DOHH2 (cell line): ENCODE measurements around the gene SEMA5A.
A peak's percentile ranks its signal among the peaks of the same experiment; 100 is the strongest.

Experiments used
- H3F3A ChIP-seq: fragments of 200-600 bp; sonication (generic), shearing (Covaris generic); 2 replicates; pipeline ENCODE4 v1.6.0; 2016; ENCODE audit warnings: antibody characterized with exemption, mild to moderate bottlenecking; ENCODE audit not compliant: control insufficient read depth, insufficient read depth
- H3K27ac ChIP-seq: fragments of 200-600 bp; sonication (generic); 2 replicates; pipeline ENCODE4 v1.5.1; 2014; ENCODE audit warnings: low read depth, mild to moderate bottlenecking, low read length, moderate library complexity
- H3K27me3 ChIP-seq: fragments of 200-600 bp; sonication (generic); 2 replicates; pipeline ENCODE4 v1.6.1; 2014; ENCODE audit warnings: mild to moderate bottlenecking, low read length, mixed read lengths; ENCODE audit not compliant: control insufficient read depth
- H3K36me3 ChIP-seq: fragments of 200-600 bp; sonication (generic); 2 replicates; pipeline ENCODE4 v1.6.1; 2014; ENCODE audit warnings: mild to moderate bottlenecking, low read length, moderate library complexity, mixed read lengths; ENCODE audit not compliant: control insufficient read depth
- H3K4me1 ChIP-seq: fragments of 200-600 bp; sonication (generic); 2 replicates; pipeline ENCODE4 v1.6.1; 2014; ENCODE audit warnings: mild to moderate bottlenecking, low read length, mixed read lengths; ENCODE audit not compliant: control insufficient read depth
- H3K4me2 ChIP-seq: fragments of 200-600 bp; sonication (generic); 2 replicates; pipeline ENCODE4 v1.6.0; 2014; ENCODE audit warnings: mild to moderate bottlenecking, low read length, moderate library complexity
- H3K4me3 ChIP-seq: fragments of 200-600 bp; sonication (generic); 2 replicates; pipeline ENCODE4 v1.5.1; 2014; ENCODE audit warnings: mild to moderate bottlenecking, low read length, mixed read lengths
- H3K79me2 ChIP-seq: fragments of 200-600 bp; sonication (generic); 2 replicates; pipeline ENCODE4 v1.6.1; 2014; ENCODE audit warnings: mild to moderate bottlenecking, low read length, mixed read lengths; ENCODE audit not compliant: control insufficient read depth
- H3K9me2 ChIP-seq: fragments of 200-600 bp; sonication (generic); replicated peaks from 2 replicates; pipeline ENCODE4 v1.6.1; 2014; ENCODE audit warnings: mild to moderate bottlenecking, low read length, mixed read lengths; ENCODE audit not compliant: control insufficient read depth
- H3K9me3 ChIP-seq: fragments of 200-600 bp; sonication (generic); 2 replicates; pipeline ENCODE4 v1.6.1; 2014; ENCODE audit warnings: antibody characterized with exemption, low read length, mixed read lengths; ENCODE audit not compliant: control insufficient read depth, insufficient read depth
- H4K20me1 ChIP-seq: fragments of 200-600 bp; sonication (generic); 2 replicates; pipeline ENCODE4 v1.6.0; 2014; ENCODE audit warnings: low read depth, mild to moderate bottlenecking, antibody characterized with exemption, low read length, moderate library complexity; ENCODE audit not compliant: control insufficient read depth, insufficient read depth
- EZH2phosphoT487 ChIP-seq: fragments of 200-600 bp; sonication (generic); IDR thresholded peaks from 2 replicates; pipeline ENCODE4 v1.6.1; 2017; ENCODE audit warnings: borderline replicate concordance, mild to moderate bottlenecking, antibody characterized with exemption, low read length, moderate library complexity, mixed read lengths
- TF ChIP-seq, protein P1 (sequence below): fragments of 200-600 bp; sonication (generic); IDR thresholded peaks from one replicate; pipeline ENCODE4 v1.5.1; 2014; ENCODE audit warnings: antibody characterized with exemption, mild to moderate bottlenecking, low read depth, low read length; ENCODE audit not compliant: poor library complexity, severe bottlenecking

SEMA5A gene

DNA sequence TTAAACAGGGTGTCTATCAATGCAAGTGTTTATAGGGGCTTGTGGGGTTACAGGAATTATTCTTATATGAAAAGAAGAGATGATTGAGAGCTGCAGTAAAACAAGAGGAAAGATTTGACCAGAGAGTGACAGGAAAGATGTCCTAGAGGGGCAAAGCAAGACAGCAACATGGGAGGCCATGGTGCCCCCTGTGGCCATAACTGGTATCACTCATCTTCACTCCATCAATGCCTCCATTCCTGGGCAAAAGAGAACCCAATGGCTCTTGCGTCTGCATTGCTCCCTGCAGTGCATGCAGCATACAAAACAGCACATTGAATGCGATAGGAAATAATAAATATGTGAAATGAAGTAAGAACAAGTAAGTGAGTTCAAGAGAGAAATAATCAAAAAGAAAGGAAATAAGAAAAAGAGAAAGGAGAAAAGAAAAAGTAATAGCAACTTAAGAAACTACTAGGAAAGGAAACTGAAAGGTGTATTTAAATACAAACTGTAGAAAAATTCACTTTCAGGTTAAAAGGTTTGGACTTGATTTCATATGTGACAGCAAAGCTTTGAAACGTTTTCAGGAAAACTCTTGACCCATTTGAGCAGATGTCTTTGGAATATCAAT is 206.6 kb downstream of the SEMA5A start:
- no peaks in the 10 kb centered on the region for H3K27me3 ChIP-seq
- no peaks in the 10 kb centered on the region for H4K20me1 ChIP-seq
- no peaks in the 10 kb centered on the region for H3K4me1 ChIP-seq
- H3F3A ChIP-seq, result no peaks in the 10 kb centered on the region
- no peaks in the 10 kb centered on the region for H3K36me3 ChIP-seq
- no peak overlapping the region for H3K27ac ChIP-seq
- TF ChIP-seq EZH2phosphoT487, result no peak
- TF ChIP-seq, protein P1, sequence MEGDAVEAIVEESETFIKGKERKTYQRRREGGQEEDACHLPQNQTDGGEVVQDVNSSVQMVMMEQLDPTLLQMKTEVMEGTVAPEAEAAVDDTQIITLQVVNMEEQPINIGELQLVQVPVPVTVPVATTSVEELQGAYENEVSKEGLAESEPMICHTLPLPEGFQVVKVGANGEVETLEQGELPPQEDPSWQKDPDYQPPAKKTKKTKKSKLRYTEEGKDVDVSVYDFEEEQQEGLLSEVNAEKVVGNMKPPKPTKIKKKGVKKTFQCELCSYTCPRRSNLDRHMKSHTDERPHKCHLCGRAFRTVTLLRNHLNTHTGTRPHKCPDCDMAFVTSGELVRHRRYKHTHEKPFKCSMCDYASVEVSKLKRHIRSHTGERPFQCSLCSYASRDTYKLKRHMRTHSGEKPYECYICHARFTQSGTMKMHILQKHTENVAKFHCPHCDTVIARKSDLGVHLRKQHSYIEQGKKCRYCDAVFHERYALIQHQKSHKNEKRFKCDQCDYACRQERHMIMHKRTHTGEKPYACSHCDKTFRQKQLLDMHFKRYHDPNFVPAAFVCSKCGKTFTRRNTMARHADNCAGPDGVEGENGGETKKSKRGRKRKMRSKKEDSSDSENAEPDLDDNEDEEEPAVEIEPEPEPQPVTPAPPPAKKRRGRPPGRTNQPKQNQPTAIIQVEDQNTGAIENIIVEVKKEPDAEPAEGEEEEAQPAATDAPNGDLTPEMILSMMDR, result peak; percentile 68
- H3K79me2 ChIP-seq, result no peaks in the 10 kb centered on the region
- H3K9me3 ChIP-seq, result no peaks in the 10 kb centered on the region; the same call in 1 of the 2 replicates
- no peaks in the 10 kb centered on the region for H3K9me2 ChIP-seq
- no peak overlapping the region for H3K4me3 ChIP-seq
- no peak overlapping the region for H3K4me2 ChIP-seq

DNA sequence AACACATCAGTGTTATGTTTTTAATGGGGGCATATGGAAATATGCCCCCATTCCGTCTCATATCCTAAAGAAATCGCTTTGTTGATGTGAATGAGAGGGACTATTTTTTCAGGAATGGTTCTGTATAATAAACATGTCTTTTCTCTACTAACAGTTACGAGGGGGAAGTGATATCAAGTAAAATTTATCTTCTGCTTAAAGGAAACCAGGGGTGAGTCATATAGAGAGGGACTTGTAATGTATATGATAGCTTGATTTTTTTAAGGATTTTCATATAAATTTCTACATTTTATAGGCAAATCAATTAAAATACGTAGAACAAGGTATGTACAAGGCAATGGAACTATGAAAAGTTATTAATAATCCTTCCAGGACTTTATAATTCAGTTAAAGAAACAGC is 207.1 kb downstream of the SEMA5A start:
- H3K4me3 ChIP-seq, result no peak overlapping the region
- no peaks in the 10 kb centered on the region for H3K4me1 ChIP-seq
- no peaks in the 10 kb centered on the region for H3K27me3 ChIP-seq
- H3F3A ChIP-seq, result no peaks in the 10 kb centered on the region
- H3K79me2 ChIP-seq, result no peaks in the 10 kb centered on the region
- no peaks in the 10 kb centered on the region; the same call in 1 of the 2 replicates for H3K9me3 ChIP-seq
- no peak overlapping the region for H3K27ac ChIP-seq
- no peaks in the 10 kb centered on the region for H3K36me3 ChIP-seq
- H4K20me1 ChIP-seq, result no peaks in the 10 kb centered on the region
- H3K4me2 ChIP-seq, result no peak overlapping the region
- no peaks in the 10 kb centered on the region for H3K9me2 ChIP-seq
- TF ChIP-seq, protein P1, result no peak
- no peak for TF ChIP-seq EZH2phosphoT487

DNA sequence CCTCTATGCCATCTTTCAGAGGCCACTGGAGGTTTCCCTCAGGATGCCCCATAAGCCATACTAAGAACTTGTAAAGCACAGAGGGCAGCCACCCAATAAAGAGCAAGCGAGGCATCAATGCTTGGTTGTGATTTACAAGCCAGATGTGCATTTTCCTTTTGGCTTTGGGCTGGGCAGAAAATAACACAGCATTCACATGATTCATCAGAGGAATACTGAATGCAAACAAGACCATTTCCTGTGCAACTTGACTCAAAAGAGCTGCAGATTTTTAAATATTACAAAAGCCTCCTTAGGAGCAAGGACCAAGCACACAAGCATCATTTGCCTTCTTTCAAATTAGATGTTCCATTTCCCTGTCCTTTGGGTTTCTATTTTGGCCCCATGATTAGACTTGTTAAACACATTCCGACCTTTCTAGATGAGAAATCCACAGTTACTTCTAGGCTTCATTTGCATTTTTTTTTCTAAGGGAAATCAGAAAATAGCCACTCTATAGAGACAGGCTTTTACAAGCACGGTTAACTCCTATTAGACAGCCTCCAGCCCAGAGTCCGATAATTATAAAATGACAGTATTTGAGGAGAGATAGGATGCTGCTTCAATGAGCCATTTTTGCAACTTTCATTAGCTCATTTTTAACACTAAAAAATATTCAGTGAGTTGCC is 207.8 kb downstream of the SEMA5A start:
- no peaks in the 10 kb centered on the region for H3K9me2 ChIP-seq
- no peak overlapping the region for H3K4me2 ChIP-seq
- H3K4me3 ChIP-seq, result no peak overlapping the region
- H4K20me1 ChIP-seq, result no peaks in the 10 kb centered on the region
- H3F3A ChIP-seq, result no peaks in the 10 kb centered on the region
- H3K36me3 ChIP-seq, result no peaks in the 10 kb centered on the region
- H3K4me1 ChIP-seq, result no peaks in the 10 kb centered on the region
- no peak for TF ChIP-seq EZH2phosphoT487
- TF ChIP-seq, protein P1, result no peak
- no peaks in the 10 kb centered on the region for H3K79me2 ChIP-seq
- H3K9me3 ChIP-seq, result no peaks in the 10 kb centered on the region; the same call in 1 of the 2 replicates
- no peak overlapping the region for H3K27ac ChIP-seq
- H3K27me3 ChIP-seq, result no peaks in the 10 kb centered on the region
